OCI-LY1 (cell line): ENCODE data around the gene OR2T11.

Experiments
- H2AFZ ChIP-seq: fragments of 200-600 bp; sonication (generic), shearing (Covaris generic); 2 replicates; pipeline ENCODE4 v1.6.0; 2014; ENCODE audit warnings: antibody characterized with exemption, mild to moderate bottlenecking, low read length
- H3F3A ChIP-seq: fragments of 200-600 bp; sonication (generic), shearing (Covaris generic); 2 replicates; pipeline ENCODE4 v1.6.0; 2014; ENCODE audit warnings: mild to moderate bottlenecking, antibody characterized with exemption, low read length, moderate library complexity; ENCODE audit not compliant: insufficient read depth
- H3K27ac ChIP-seq: fragments of 200-600 bp; sonication (generic); 2 replicates; pipeline ENCODE4 v1.5.1; 2014; ENCODE audit warnings: low read length, mixed run types, mild to moderate bottlenecking, low read depth; ENCODE audit not compliant: poor library complexity, severe bottlenecking
- H3K27me3 ChIP-seq: fragments of 200-600 bp; sonication (generic); 2 replicates; pipeline ENCODE4 v1.6.0; 2014; ENCODE audit warnings: antibody characterized with exemption, mild to moderate bottlenecking, low read length, moderate library complexity; ENCODE audit not compliant: insufficient read depth
- H3K36me3 ChIP-seq: fragments of 200-600 bp; sonication (generic); 2 replicates; pipeline ENCODE4 v1.6.1; 2014; ENCODE audit warnings: mild to moderate bottlenecking, antibody characterized with exemption, low read length, moderate library complexity, mixed read lengths; ENCODE audit not compliant: insufficient read depth
- H3K4me1 ChIP-seq: fragments of 200-600 bp; sonication (generic); 2 replicates; pipeline ENCODE4 v1.5.1; 2014; ENCODE audit warnings: mild to moderate bottlenecking, low read length, moderate library complexity; ENCODE audit not compliant: insufficient read depth, severe bottlenecking
- H3K4me2 ChIP-seq: fragments of 200-600 bp; sonication (generic), shearing (Covaris generic); 2 replicates; pipeline ENCODE4 v1.6.1; 2014; ENCODE audit warnings: low read length
- H3K4me3 ChIP-seq: fragments of 200-600 bp; sonication (generic); 2 replicates; pipeline ENCODE4 v1.5.1; 2014; ENCODE audit warnings: low read length, low read depth, mild to moderate bottlenecking, mixed read lengths; ENCODE audit not compliant: poor library complexity, severe bottlenecking
- H3K79me2 ChIP-seq: fragments of 200-600 bp; shearing (Covaris generic); 2 replicates; pipeline ENCODE4 v1.6.1; 2016; ENCODE audit warnings: mixed run types, low read length, mixed read lengths; ENCODE audit not compliant: insufficient read depth
- H3K9ac ChIP-seq: fragments of 200-600 bp; sonication (generic), shearing (Covaris generic); 2 replicates; pipeline ENCODE4 v1.6.1; 2014; ENCODE audit warnings: mild to moderate bottlenecking, low read length, mixed read lengths
- H3K9me2 ChIP-seq: fragments of 200-600 bp; sonication (generic), shearing (Covaris generic); 2 replicates; pipeline ENCODE4 v1.6.1; 2014; ENCODE audit warnings: low read depth, mild to moderate bottlenecking, low read length, mixed read lengths
- H3K9me3 ChIP-seq: fragments of 200-600 bp; shearing (Covaris generic); 2 replicates; pipeline ENCODE4 v1.6.1; 2014; ENCODE audit warnings: low read length, mixed read lengths
- H4K20me1 ChIP-seq: fragments of 200-600 bp; sonication (generic), shearing (Covaris generic); 2 replicates; pipeline ENCODE4 v1.6.0; 2016; ENCODE audit warnings: mild to moderate bottlenecking, low read length; ENCODE audit not compliant: insufficient read depth
- CTCF ChIP-seq: fragments of 200-600 bp; sonication (generic), shearing (Covaris generic); IDR thresholded peaks from 2 replicates; pipeline ENCODE4 v1.5.1; 2017; ENCODE audit warnings: mild to moderate bottlenecking, antibody characterized with exemption, low read length, moderate library complexity, mixed read lengths
- EZH2 ChIP-seq: fragments of 200-600 bp; sonication (generic), shearing (Covaris generic); IDR thresholded peaks from 2 replicates; pipeline ENCODE4 v1.8.0; 2017; ENCODE audit warnings: borderline replicate concordance, mixed run types, mild to moderate bottlenecking, antibody characterized with exemption, low read length, moderate library complexity, mixed read lengths

The OR2T11 gene

DNA sequence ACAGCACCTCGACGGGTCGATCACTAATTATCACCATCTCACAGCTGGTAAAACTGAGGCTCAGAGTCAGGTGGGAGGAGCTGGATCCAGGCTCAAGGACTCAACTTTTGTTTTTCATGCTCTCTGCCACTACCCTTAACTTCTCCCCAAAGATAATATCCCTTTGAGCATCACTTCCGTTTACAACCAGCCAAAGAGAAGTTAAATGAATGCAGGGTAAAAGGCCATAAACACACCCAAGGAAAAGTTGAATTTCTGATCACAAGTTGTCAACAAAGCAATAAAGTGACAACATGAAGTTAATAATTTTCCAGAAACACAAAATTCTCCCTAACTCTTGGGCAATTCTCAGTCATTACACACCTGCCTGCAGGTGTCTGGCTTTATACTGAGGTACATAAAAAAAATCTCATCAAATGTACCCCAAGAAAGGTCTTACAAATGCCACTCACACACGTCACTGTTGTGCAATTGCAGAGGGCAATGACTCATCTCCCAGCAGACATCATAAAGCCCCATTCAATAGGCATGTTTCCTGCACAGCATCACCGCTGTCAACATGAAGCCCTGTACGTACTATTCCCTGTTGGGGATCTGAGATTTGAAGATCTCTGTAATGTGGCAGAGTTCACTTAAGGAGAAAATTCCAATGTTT lies 3.4 kb downstream of the OR2T11 start:
- H3F3A ChIP-seq: no peaks in the 10 kb centered on the region
- no peak overlapping the region for H3K4me2 ChIP-seq
- TF ChIP-seq EZH2 (no peak), CTCF (no peak)
- H3K9ac ChIP-seq: no peak overlapping the region
- H3K27me3 ChIP-seq: no peaks in the 10 kb centered on the region
- H4K20me1 ChIP-seq: no peaks in the 10 kb centered on the region
- H3K9me3 ChIP-seq: no peaks in the 10 kb centered on the region
- no peak overlapping the region for H2AFZ ChIP-seq
- H3K4me3 ChIP-seq: no peak overlapping the region
- H3K36me3 ChIP-seq: no peaks in the 10 kb centered on the region
- no peaks in the 10 kb centered on the region for H3K79me2 ChIP-seq
- no peaks in the 10 kb centered on the region for H3K9me2 ChIP-seq
- H3K4me1 ChIP-seq: no peaks in the 10 kb centered on the region
- no peak overlapping the region for H3K27ac ChIP-seq

GRCh38 chr1:248630551-248630950 lies 4.3 kb downstream of the OR2T11 start:
- Histone ChIP-seq H3K79me2 (no peaks in the 10 kb centered on the region), H3K36me3 (no peaks in the 10 kb centered on the region), H3K4me3 (no peak overlapping the region), H3K4me1 (no peaks in the 10 kb centered on the region), H3K27ac (no peak overlapping the region), H3K9me2 (no peaks in the 10 kb centered on the region), H3K27me3 (no peaks in the 10 kb centered on the region), H3K9ac (no peak overlapping the region), H3K4me2 (no peak overlapping the region), H4K20me1 (no peaks in the 10 kb centered on the region), H2AFZ (no peak overlapping the region), H3K9me3 (no peaks in the 10 kb centered on the region), H3F3A (no peaks in the 10 kb centered on the region)
- no peak for TF ChIP-seq CTCF
- TF ChIP-seq EZH2: no peak

DNA sequence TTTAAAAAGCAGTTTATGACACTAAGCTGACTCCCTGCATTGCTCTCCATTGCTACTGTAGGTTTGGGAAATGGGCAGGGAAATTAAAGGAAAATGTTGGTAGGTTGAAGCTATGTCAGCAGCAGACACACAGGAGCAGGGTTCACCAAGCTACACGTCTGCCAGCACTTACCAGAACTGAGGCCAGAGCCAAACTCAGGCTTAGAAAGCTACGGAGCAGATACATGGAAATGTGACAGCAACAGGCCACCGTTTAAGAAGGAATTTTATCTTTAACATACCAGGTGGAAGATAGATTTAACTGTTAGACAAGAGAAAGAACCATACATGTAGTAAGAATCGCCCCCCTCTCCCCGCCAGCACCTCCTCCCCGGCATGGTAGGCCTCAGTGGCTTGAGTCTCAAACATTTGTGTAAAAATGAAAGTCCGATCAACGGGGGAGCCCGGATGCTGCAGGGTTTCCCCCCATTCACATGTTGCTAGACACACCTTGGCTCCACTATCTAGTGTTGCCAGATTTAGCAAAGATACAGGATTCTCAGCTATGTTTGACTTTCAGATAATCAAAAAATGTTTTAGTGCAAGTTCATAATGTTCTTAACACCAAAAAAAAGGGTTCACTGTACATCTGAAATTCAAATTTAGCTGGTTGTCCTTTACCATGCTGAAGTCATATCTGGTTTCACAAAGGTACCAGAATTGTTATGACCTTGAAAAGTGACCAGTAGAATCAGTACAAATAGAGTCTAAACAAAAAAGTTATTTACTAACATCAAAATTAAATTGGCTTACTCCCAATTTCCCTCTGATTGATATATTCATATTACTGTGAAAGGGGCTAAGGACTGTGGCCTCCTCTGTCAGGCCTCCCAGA lies 6.7 kb downstream of the OR2T11 start:
- H3K27me3 ChIP-seq: no peaks in the 10 kb centered on the region
- no peak overlapping the region for H3K4me3 ChIP-seq
- no peaks in the 10 kb centered on the region for H3F3A ChIP-seq
- no peak for TF ChIP-seq CTCF
- no peak for TF ChIP-seq EZH2
- no peaks in the 10 kb centered on the region for H3K9me2 ChIP-seq
- no peaks in the 10 kb centered on the region for H4K20me1 ChIP-seq
- H2AFZ ChIP-seq: no peak overlapping the region
- H3K9ac ChIP-seq: no peak overlapping the region
- no peaks in the 10 kb centered on the region for H3K79me2 ChIP-seq
- H3K36me3 ChIP-seq: no peaks in the 10 kb centered on the region
- H3K9me3 ChIP-seq: no peaks in the 10 kb centered on the region
- no peak overlapping the region for H3K27ac ChIP-seq
- no peaks in the 10 kb centered on the region for H3K4me1 ChIP-seq
- no peak overlapping the region for H3K4me2 ChIP-seq
